GM21390 (cell line): ENCODE measurements around the gene ANK3.

Experiments
- ATAC-seq: cut with Tn5 transposase; IDR thresholded peaks from one replicate; pipeline ENCODE4 v1.9.1; 2021; ENCODE audit not compliant: unreplicated experiment

The ANK3 gene

GRCh38 chr10:60000747-60001146 is 388.9 kb downstream of the ANK3 start:
- ATAC-seq = no peak

- ATAC-seq = no peak
Observed at GRCh38 chr10:59997827-59998525, 391.7 kb downstream of the ANK3 start.

- ATAC-seq = no peak
Observed at GRCh38 chr10:59995862-59996261, 393.8 kb downstream of the ANK3 start.

- ATAC-seq = no peak
Observed at GRCh38 chr10:59993931-59994330, 395.7 kb downstream of the ANK3 start.

GRCh38 chr10:59991661-59992060 is 398.0 kb downstream of the ANK3 start:
- ATAC-seq = no peak

GRCh38 chr10:59991117-59991516 is 398.6 kb downstream of the ANK3 start:
- no peak for ATAC-seq

- ATAC-seq = no peak
Observed at GRCh38 chr10:59985639-59986038, 404.0 kb downstream of the ANK3 start.

GRCh38 chr10:59984415-59984814 is 405.3 kb downstream of the ANK3 start:
- no peak for ATAC-seq

GRCh38 chr10:59980356-59980755 is 409.3 kb downstream of the ANK3 start:
- no peak for ATAC-seq

- no peak for ATAC-seq
Observed at GRCh38 chr10:59977486-59977885, 412.2 kb downstream of the ANK3 start.

- no peak for ATAC-seq
Observed at GRCh38 chr10:59976909-59977308, 412.8 kb downstream of the ANK3 start.
